Activated naive CD8-positive, alpha-beta T cell treated with anti-CD3 and anti-CD28 coated beads, Interleukin-2, amount 10 ng/mL, durations not matched to agents 7 days and 5 days (primary cell): ENCODE measurements around the gene RIT2. TPM values are rescaled to one million over a fixed set of nuclear protein-coding genes. Genes with fewer than 3 reads are reported as not detected.

Experiments
- ATAC-seq: fragments of 150-1000 bp; cut with Tn5 transposase; one replicate; pipeline ENCODE4 v1.10.0; 2021; ENCODE audit warnings: low read depth, moderate library complexity
- POLR2A ChIA-PET: fragments of 350-600 bp; sonication (Branson Sonifier 250); formaldehyde crosslinking; loops from one replicate; lab custom pipeline; 2021; ENCODE audit warnings: antibody characterized with exemption; lab: Charles Lee
- DNase-seq: peaks from one replicate; pipeline ENCODE4 v3.0.0; 2021
- H3K27ac Mint-ChIP-seq: one replicate; pipeline ENCODE4 v1.8.0; 2022; ENCODE audit warnings: mild to moderate bottlenecking, mixed read lengths
- H3K27me3 Mint-ChIP-seq: one replicate; pipeline ENCODE4 v1.8.0; 2022; ENCODE audit warnings: mild to moderate bottlenecking, moderate library complexity, mixed read lengths
- H3K36me3 Mint-ChIP-seq: one replicate; pipeline ENCODE4 v1.8.0; 2021; ENCODE audit warnings: mild to moderate bottlenecking, mixed read lengths
- H3K4me1 Mint-ChIP-seq: one replicate; pipeline ENCODE4 v1.8.0; 2021; ENCODE audit warnings: mixed read lengths
- H3K4me3 Mint-ChIP-seq: one replicate; pipeline ENCODE4 v1.8.0; 2022; ENCODE audit warnings: mild to moderate bottlenecking, moderate library complexity, mixed read lengths
- H3K9me3 Mint-ChIP-seq: one replicate; pipeline ENCODE4 v1.8.0; 2021; ENCODE audit warnings: mixed read lengths
- total RNA-seq, 2 experiments: library from RNA; stranded (reverse); gene quantifications; one replicate each; pipeline ENCODE4 v1.2.3, GENCODE V29; 2021

The RIT2 gene
- total RNA-seq, 2 experiments from 2014 or later, result not detected

DNA sequence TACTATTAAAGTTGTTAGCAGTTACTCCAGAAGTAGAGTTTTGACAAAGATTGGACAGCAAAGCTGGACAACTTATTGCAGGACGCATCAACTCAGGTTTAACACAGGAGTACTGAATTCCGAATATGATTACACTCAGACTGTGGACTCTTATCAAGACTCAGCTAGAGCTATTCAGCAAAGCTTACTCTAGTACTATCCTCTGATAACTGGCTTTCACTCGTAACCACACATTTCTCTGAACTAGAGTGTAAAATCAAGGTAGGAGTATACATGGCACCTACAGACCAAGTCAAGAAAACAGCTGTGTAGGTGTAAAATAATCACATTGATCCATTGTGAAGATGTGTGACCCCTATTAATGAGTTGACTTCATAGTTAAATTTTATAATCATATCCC lies 154.2 kb downstream of the RIT2 start:
- Mint-ChIP-seq H3K4me3 (no peak overlapping the region), H3K27me3 (no peaks in the 10 kb centered on the region), H3K36me3 (no peaks in the 10 kb centered on the region), H3K27ac (no peak overlapping the region), H3K4me1 (no peaks in the 10 kb centered on the region), H3K9me3 (no peaks in the 10 kb centered on the region)
- no peak for ATAC-seq
- POLR2A ChIA-PET, result no interaction called here
- DNase-seq, result no peak

DNA sequence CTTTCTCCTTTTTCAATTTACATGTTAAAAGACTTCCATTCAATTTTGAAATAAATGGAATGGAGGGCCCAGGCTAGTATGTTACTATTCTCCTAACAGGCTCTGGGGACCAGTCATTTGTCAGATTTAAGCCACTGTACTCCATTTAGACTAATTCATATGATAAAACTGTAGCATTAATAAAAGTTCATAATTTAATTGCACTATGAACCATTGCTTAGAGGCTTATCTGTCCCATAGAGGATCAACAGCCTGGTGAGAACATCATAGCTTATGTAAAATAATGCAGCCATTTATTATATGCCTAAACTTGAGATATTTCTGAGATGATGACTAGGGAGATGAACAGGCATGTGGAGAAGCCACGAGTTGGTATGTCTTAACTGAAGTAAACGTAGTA lies 156.0 kb downstream of the RIT2 start:
- no peak overlapping the region for H3K27ac Mint-ChIP-seq
- no peak for ATAC-seq
- H3K4me1 Mint-ChIP-seq, result no peaks in the 10 kb centered on the region
- no peak for DNase-seq
- H3K27me3 Mint-ChIP-seq, result no peaks in the 10 kb centered on the region
- POLR2A ChIA-PET, result no interaction called here
- H3K36me3 Mint-ChIP-seq, result no peaks in the 10 kb centered on the region
- H3K9me3 Mint-ChIP-seq, result no peaks in the 10 kb centered on the region
- H3K4me3 Mint-ChIP-seq, result no peak overlapping the region

- no peaks in the 10 kb centered on the region for H3K4me1 Mint-ChIP-seq
- H3K9me3 Mint-ChIP-seq, result no peaks in the 10 kb centered on the region
- DNase-seq (no peak), ATAC-seq (no peak)
- no peaks in the 10 kb centered on the region for H3K36me3 Mint-ChIP-seq
- no peak overlapping the region for H3K4me3 Mint-ChIP-seq
- H3K27me3 Mint-ChIP-seq, result no peaks in the 10 kb centered on the region
- H3K27ac Mint-ChIP-seq, result no peak overlapping the region
- POLR2A ChIA-PET, result no interaction called here
Measured at GRCh38 chr18:42958353-42958752, 157.1 kb downstream of the RIT2 start.

DNA sequence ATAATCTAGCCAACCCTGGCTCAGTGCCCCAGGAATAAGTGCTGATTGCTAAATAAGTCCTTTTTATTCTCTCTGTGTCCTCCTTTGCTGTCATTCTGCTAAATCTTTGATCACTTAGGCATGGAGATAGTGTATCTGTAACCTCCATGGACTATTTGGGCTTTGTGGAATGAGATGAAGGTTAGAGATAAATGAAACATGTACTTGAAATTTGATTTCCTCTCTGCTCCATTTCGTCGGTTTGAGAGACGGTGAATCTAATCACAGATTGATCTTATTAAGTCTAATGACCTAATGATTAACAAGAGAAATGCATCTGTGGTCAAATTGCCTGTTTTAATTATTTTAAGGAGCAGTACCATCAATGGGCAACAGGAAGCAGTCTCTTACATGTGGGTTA lies 159.2 kb downstream of the RIT2 start:
- no peak for ATAC-seq
- Mint-ChIP-seq H3K27ac (no peak overlapping the region), H3K9me3 (no peaks in the 10 kb centered on the region), H3K36me3 (no peaks in the 10 kb centered on the region), H3K4me3 (no peak overlapping the region), H3K27me3 (no peaks in the 10 kb centered on the region), H3K4me1 (no peaks in the 10 kb centered on the region)
- no peak for DNase-seq
- POLR2A ChIA-PET, result no interaction called here

- no peaks in the 10 kb centered on the region for H3K9me3 Mint-ChIP-seq
- POLR2A ChIA-PET, result no interaction called here
- no peaks in the 10 kb centered on the region for H3K36me3 Mint-ChIP-seq
Measured at GRCh38 chr18:42954887-42955286, 160.6 kb downstream of the RIT2 start.

GRCh38 chr18:42953306-42953705 lies 162.2 kb downstream of the RIT2 start:
- H3K27ac Mint-ChIP-seq, result no peak overlapping the region
- POLR2A ChIA-PET, result no interaction called here
- no peak for DNase-seq
- no peak for ATAC-seq
- H3K36me3 Mint-ChIP-seq, result no peaks in the 10 kb centered on the region
- no peak overlapping the region for H3K4me3 Mint-ChIP-seq
- no peaks in the 10 kb centered on the region for H3K9me3 Mint-ChIP-seq
- no peaks in the 10 kb centered on the region for H3K4me1 Mint-ChIP-seq
- H3K27me3 Mint-ChIP-seq, result no peaks in the 10 kb centered on the region

More at GRCh38 chr18:42954887-42955286, 160.6 kb downstream of the RIT2 start:
- DNase-seq (no peak), ATAC-seq (no peak)
- Mint-ChIP-seq H3K4me1 (no peaks in the 10 kb centered on the region), H3K4me3 (no peak overlapping the region), H3K27ac (no peak overlapping the region), H3K27me3 (no peaks in the 10 kb centered on the region)

- H3K4me1 Mint-ChIP-seq, result no peaks in the 10 kb centered on the region
- H3K4me3 Mint-ChIP-seq, result no peak overlapping the region
- no peaks in the 10 kb centered on the region for H3K36me3 Mint-ChIP-seq
- ATAC-seq (no peak), DNase-seq (no peak)
- POLR2A ChIA-PET, result no interaction called here
- H3K27me3 Mint-ChIP-seq, result no peaks in the 10 kb centered on the region
- H3K27ac Mint-ChIP-seq, result no peak overlapping the region
- H3K9me3 Mint-ChIP-seq, result no peaks in the 10 kb centered on the region
Measured at GRCh38 chr18:42950732-42951131, 164.8 kb downstream of the RIT2 start.

GRCh38 chr18:42948831-42949230 lies 166.7 kb downstream of the RIT2 start:
- Mint-ChIP-seq H3K9me3 (peaks cover 5% of the 10 kb centered on the region), H3K27me3 (no peaks in the 10 kb centered on the region), H3K27ac (no peak overlapping the region), H3K4me1 (no peaks in the 10 kb centered on the region), H3K36me3 (no peaks in the 10 kb centered on the region), H3K4me3 (no peak overlapping the region)
- POLR2A ChIA-PET, result no interaction called here
- no peak for DNase-seq
- no peak for ATAC-seq

DNA sequence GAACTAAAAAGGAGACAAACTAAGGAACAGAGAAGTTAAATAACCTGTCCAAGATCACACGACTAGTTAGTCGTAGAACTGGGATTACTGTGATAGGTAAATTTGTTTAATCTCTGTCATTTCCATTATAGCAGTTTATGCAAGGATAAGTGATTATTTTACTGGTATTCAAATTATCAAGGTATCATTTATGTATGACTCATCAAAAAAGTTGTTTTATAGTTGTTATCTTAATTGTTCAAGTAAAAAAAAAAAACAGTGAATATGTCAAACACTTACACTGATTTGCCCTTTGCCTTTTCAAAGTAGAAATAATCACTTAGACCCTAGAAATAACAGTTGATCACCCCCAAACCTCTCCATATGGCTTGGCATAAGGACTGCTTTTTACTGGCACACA lies 173.6 kb downstream of the RIT2 start:
- Mint-ChIP-seq H3K27ac (no peak overlapping the region), H3K36me3 (no peaks in the 10 kb centered on the region), H3K9me3 (peaks cover 9% of the 10 kb centered on the region), H3K4me3 (no peak overlapping the region), H3K27me3 (no peaks in the 10 kb centered on the region), H3K4me1 (no peaks in the 10 kb centered on the region)
- POLR2A ChIA-PET, result no interaction called here
- no peak for DNase-seq
- no peak for ATAC-seq

DNA sequence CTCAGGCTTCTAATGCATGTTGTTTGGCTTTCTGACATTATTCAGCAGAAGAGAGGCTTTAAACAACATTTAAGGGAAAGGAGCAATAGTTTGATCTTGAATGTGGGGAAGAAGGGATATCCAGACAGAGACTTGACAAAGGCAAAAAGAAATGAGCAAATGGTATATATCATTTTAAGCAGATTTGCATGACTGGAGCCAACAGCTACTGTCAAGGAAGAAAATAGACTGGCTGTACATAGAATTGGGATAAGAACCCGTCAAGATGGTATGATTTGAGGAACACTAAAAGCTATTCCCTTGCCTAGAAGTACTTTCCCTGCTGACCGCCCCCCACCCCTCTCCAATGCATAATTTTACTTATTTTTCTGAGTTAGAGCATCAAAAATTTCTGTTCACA lies 174.5 kb downstream of the RIT2 start:
- DNase-seq, result no peak
- Mint-ChIP-seq H3K27ac (no peak overlapping the region), H3K9me3 (peaks cover 9% of the 10 kb centered on the region), H3K4me3 (no peak overlapping the region), H3K4me1 (no peaks in the 10 kb centered on the region), H3K27me3 (no peaks in the 10 kb centered on the region), H3K36me3 (no peaks in the 10 kb centered on the region)
- POLR2A ChIA-PET, result no interaction called here
- ATAC-seq, result no peak

DNA sequence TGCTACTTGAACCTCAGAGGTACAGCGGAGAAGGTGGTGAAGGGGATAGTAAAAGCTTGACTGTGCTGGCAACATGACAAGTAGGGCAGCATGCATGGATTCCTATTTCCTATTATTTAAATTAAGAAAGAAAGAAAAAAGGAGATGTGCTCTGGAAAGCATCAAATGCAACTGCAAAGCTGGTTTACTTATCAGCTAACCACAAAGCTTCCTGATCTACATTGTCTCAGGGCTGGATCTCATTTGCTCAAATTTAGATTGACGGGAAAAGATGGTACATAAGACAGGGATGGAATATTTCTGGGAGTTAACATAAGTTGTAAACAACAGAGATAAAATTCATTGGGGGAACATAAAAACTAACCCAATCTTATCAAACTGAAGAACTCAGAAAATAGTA lies 178.0 kb downstream of the RIT2 start:
- no peak overlapping the region for H3K27ac Mint-ChIP-seq
- H3K4me1 Mint-ChIP-seq, result no peaks in the 10 kb centered on the region
- no peak for DNase-seq
- no peaks in the 10 kb centered on the region for H3K27me3 Mint-ChIP-seq
- H3K36me3 Mint-ChIP-seq, result no peaks in the 10 kb centered on the region
- H3K9me3 Mint-ChIP-seq, result peaks cover 2% of the 10 kb centered on the region
- no peak overlapping the region for H3K4me3 Mint-ChIP-seq
- POLR2A ChIA-PET, result no interaction called here
- no peak for ATAC-seq

DNA sequence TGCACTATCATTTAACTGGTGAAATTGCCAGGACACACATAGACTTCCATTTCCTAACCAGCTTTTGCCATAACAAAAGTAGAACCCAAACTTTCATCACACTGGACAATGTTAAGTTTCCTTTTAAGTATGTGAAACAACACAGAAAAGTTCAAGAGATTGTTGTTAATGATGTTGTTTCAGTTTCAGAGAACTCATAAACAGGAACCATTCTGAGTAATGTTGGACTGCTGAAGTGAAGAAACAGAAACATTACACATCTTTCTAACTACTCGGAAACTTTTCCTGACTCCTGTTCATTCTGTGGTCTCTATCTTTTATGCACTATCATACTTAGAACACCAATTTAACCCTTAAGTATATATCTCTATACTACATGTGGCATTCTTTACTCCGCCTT lies 179.2 kb downstream of the RIT2 start:
- DNase-seq (no peak), ATAC-seq (no peak)
- Mint-ChIP-seq H3K36me3 (no peaks in the 10 kb centered on the region), H3K4me3 (no peak overlapping the region), H3K4me1 (no peaks in the 10 kb centered on the region), H3K9me3 (no peaks in the 10 kb centered on the region), H3K27me3 (no peaks in the 10 kb centered on the region), H3K27ac (no peak overlapping the region)
- POLR2A ChIA-PET, result no interaction called here

GRCh38 chr18:42931491-42931890 lies 184.0 kb downstream of the RIT2 start:
- Mint-ChIP-seq H3K4me1 (no peaks in the 10 kb centered on the region), H3K4me3 (no peak overlapping the region), H3K27ac (no peak overlapping the region), H3K9me3 (no peaks in the 10 kb centered on the region), H3K27me3 (no peaks in the 10 kb centered on the region), H3K36me3 (no peaks in the 10 kb centered on the region)
- DNase-seq, result no peak
- ATAC-seq, result no peak
- POLR2A ChIA-PET, result no interaction called here

DNA sequence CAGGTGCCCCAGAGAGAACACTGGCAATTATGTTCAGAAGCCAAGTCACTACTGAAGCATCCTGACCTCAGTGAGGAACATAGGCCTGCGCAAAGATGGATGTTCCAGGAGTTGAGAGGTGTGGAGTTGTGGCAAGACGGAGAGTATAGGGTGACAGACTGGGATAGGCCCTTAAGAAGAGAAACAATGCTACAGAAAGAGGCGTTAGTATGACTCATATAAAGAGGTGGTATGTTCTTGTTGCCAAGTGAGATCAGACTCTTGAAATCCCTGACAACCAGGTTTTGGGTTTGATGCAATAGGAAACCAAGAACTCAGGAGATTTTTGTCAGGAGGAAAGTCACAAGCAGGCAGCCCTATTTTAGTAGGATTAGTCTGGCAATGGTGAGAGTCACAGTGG lies 185.6 kb downstream of the RIT2 start:
- no peaks in the 10 kb centered on the region for H3K9me3 Mint-ChIP-seq
- H3K27me3 Mint-ChIP-seq, result no peaks in the 10 kb centered on the region
- no peaks in the 10 kb centered on the region for H3K36me3 Mint-ChIP-seq
- ATAC-seq (no peak), DNase-seq (no peak)
- H3K4me3 Mint-ChIP-seq, result no peak overlapping the region
- H3K27ac Mint-ChIP-seq, result no peak overlapping the region
- POLR2A ChIA-PET, result no interaction called here
- H3K4me1 Mint-ChIP-seq, result no peaks in the 10 kb centered on the region

DNA sequence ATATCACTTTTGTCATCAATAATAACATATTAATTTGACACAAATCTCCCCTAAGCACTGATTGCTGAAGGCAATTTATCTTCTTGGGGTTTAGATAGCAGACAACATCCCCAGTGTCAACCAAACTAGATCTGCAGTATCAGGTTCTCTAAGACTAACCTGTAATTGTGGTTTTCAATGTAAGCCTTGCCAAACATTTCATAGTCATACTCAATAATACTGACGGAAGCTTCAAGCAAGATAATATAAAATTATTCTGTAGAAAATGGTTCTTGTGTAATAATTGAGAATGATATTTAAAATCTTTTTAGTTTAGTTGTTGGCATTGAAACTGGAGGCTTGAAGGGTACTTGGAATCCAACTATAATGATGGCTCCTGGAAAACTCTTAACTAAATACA lies 186.3 kb downstream of the RIT2 start:
- Mint-ChIP-seq H3K36me3 (no peaks in the 10 kb centered on the region), H3K27ac (no peak overlapping the region)
- POLR2A ChIA-PET, result no interaction called here

More for the DNA sequence above, 186.3 kb downstream of the RIT2 start:
- Mint-ChIP-seq H3K27me3 (no peaks in the 10 kb centered on the region), H3K4me1 (no peaks in the 10 kb centered on the region), H3K9me3 (no peaks in the 10 kb centered on the region), H3K4me3 (no peak overlapping the region)
- DNase-seq (no peak), ATAC-seq (no peak)
